NT2/D1 (cell line): ENCODE measurements around the gene BMP2.

Experiments
- SUZ12 ChIP-seq: IDR thresholded peaks from 2 replicates; pipeline ENCODE4 v1.6.1; 2011; ENCODE audit not compliant: insufficient read length, insufficient read depth; ENCODE audit errors: extremely low read depth
- YY1 ChIP-seq: IDR thresholded peaks from 2 replicates; pipeline ENCODE4 v1.6.1; 2011; ENCODE audit not compliant: insufficient read length, insufficient read depth
- ZNF274 ChIP-seq: IDR thresholded peaks from 2 replicates; pipeline ENCODE4 v1.6.1; 2011; ENCODE audit warnings: mild to moderate bottlenecking, low read depth, low read length

DNA sequence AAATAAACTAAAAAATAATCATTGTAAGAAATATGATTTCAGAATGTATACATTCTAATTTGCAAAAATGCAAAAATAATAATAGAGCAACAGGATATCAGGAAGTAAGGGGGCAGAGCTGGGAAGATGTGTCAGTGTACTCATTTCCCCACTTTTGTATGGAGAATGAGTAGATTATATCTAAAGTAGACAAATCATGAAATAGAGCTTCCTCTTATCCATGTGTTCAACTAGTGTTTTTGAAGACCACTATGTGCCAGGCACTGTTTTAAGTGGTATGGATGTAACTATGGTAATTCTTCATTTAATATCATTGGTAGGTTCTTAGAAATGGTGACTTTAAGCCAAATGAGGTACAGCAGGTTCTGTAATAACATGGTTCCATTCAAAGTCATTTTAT lies 17.0 kb upstream of the BMP2 start:
- TF ChIP-seq ZNF274 (no peak), SUZ12 (no peak), YY1 (no peak)
